ENCODE results near the gene ERICH3.
"Not testable (repeated sequence)": the region's sequence is repeated elsewhere in the genome, so short reads cannot be mapped to it uniquely, and the experiment has no call there.

ERICH3 gene

DNA sequence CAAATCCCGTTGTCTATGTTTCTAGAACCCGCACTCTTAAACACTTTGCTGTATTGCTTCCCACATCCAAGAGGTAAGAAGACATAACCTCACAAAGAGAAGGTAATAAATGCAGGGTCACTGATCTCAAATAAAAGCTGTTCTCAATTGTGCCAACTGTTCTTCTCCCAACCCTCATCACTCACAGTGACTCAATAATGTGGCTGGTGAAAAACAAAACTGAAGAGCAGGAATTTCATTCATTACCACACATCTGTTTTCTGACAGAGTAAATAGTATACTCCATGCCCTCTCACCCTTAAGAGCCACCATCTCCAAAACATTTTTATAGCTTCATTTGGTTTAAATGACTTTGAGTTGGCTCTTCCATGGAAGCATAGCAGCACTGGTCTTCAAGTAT lies 6.2 kb upstream of the ERICH3 start:
- no peak for DNase-seq

DNA sequence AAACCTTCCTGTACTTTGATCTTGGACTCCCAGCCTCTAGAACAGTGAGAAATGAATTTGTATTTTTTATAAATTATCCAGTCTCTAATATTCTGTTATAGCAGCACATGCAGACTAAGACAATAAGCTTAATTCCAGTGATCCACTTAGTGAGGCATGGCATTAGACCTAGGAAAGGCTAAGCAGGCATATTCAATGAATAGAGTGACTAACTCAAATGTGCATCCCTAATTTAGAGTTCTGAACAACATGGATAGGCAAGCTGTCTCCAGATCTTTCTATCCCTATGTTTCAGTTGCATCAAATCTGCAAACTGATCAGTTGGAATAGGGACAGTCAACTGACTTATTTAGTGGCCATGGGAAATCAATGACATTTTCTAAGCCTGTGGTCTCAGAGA lies 4.3 kb upstream of the ERICH3 start:
- DNase-seq: no peak

DNA sequence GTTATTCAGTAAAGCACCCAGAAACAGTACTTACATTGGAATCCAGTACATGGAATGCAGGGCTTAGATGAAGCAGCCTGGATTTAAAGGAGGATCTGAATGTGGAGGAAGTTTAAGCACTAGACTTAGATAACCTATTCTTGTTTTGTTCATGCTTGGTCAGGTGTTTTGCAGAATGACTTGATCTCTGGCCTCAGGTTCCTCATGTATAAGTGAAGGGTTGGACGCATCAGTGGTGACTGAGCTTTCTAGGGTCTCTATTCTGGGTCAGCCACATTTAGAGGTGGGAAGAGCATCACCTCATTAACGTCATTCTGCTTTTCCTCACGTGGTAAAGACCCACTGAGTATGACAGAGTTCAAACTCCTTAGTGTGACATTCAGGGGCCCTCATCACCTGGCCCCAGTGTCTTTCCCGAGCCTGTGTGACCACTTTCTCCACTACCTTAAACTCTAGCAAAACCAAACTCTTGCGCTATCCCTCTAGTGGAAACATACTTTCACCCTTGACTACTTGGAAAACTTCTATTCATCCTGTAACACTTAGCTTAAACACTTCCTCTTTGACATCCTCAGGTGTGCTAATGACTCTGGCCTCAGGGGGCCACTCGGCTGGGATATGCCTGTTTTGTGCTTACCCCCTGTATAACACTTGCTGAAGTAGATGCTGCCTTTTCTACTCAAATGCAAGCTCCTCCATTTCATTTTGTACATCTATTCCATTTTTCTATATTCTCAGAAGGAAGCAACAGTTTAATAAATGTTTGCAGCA lies 871 bp upstream of the ERICH3 start:
- DNase-seq: no peak

DNA sequence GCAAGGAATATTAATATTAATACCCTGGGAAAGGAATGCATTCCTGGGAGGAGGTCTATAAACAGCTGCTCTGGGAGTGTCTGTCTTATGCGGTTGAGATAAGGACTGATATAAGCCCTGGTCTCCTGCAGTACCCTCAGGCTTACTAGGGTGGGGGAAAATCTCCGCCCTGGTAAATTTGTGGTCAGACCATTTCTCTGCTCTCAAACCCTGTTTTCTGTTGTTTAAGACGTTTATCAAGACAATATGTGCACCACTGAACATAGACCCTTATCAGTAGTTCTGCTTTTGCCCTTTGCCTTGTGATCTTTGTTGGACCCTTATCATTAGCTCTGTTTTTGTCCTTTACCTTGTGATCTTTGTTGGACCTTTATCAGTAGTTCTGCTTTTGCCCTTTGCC lies 2.7 kb downstream of the ERICH3 start:
- DNase-seq: not testable (repeated sequence)

DNA sequence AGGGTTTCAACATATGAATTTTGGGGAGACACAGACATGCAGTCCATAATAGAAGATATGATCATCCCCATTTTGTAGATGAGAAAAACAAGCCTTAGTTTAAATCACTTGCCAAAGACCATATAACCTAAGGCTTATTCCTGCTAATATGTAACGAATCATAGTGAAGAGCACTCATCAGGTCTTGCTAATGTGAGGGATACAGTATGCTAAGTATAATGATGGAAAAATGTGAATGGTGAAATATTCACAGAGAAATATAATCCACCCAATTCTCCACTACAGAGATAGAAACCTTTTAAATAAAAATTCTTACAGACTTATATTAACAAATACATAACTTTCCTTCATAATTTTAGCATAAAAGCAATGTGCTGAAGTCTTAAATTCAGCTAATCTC lies 18.9 kb downstream of the ERICH3 start:
- no peak for DNase-seq

DNA sequence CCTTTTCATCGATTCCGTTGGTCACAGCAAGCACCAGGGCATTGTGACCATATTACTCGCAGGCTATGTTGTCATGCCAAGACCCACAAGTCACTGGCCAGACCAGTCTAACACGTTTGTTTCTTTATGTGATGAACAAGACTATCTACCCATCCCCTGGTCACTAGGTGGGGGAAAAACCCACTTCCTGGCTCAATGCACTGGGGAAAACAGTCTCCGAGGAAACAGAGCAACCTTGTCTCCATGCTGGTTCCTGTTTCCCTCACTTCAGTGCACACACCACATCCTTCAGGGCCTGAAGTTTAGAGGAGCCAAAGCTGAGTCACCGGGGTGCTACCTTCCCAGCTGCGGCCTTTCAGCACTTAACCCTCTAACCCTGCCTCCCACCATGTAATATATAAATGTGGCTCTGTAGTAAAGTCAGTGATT lies 20.9 kb downstream of the ERICH3 start:
- DNase-seq: peak; percentile 47

DNA sequence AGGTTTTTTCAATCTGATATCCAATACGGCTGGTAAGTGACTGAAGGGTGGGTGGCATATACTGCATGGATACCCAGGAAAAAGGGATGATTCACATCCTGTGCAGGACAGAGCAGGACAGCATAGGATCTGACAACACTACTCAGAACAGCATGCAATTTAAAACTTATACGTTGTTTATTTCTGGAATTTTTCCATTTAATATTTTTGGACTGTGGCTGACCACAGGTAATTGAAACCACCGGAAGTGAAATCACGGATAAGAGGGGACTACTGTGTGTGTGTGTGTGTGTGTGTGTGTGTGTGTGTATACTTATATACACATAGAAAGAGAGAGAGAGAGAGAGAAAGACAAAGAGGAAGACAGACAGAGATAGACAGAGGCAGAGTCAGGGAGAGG lies 23.0 kb downstream of the ERICH3 start:
- DNase-seq: no peak

DNA sequence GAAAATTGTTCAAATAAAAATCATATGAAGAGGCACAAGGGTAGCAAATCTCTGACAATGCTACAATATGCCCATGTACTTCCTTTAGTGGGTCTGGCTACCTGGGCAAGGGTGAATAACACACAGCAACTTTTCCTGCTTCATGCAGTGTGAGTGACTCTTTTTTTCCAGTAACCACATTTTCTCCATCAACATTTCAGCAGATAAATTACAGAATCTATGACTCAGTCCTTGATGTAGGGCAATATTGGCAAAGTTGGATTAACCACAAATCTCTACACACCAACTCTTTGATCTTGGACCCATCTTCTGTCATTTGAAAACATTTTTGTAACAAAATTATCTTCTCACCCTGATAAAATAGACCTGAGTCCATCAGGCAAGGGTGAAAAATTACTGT lies 31.7 kb downstream of the ERICH3 start:
- no peak for DNase-seq

DNA sequence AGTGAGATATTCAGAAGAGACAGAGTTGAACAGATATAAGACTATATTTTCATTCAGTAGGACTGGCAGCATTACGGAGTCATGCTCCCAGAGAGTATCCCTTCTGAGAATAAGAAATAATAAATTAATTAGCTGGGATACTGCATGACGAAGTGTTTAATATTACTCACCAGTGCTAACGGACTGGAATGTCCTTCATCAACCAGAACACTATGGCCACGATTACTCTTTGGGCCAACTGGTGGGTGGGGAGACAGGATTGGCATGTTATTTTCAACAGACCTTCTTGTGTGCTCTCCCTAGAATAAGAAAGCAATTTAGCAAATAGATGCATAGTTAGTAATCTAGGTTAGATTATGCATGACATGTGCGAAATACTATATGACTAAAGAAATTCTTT lies 32.4 kb downstream of the ERICH3 start:
- DNase-seq: no peak

DNA sequence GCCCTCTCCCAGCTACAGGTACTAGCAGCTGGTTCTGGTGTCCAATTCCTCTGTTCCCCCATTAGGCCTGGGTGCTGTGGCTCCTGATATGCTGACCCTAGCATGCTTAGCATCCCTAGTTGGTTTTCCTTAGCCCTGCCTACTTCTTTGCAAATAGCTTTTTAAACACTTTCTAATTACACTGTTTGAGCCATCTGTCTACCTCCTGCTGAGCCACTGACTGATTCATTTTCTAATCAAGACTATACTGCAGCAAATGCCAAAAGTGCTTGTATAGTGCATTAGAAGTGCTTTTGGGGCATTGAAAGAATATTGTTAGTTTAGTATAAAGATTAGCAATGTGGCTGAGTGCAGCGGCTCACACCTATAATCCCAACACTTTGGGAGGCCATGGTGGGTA lies 36.3 kb downstream of the ERICH3 start:
- no peak for DNase-seq

DNA sequence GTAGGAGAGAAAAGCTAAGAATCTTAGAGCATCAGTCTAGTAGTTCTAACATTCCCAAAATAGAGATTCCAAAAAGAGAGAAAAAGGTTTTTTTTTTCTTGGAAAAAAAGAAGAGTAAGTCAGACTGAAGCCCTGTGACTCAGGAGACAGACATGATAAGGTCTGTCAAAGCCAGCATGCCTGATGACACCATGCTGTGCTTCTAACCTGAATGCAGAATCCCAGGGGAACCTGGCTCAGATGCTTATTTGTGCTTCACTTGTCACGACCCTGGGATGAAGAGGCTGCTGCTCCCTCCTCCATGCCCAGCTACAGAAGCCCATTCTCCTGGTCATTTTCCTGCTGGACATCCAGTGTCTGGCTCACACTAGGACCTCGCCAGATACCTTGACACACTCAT lies 44.3 kb downstream of the ERICH3 start:
- no peak for DNase-seq

DNA sequence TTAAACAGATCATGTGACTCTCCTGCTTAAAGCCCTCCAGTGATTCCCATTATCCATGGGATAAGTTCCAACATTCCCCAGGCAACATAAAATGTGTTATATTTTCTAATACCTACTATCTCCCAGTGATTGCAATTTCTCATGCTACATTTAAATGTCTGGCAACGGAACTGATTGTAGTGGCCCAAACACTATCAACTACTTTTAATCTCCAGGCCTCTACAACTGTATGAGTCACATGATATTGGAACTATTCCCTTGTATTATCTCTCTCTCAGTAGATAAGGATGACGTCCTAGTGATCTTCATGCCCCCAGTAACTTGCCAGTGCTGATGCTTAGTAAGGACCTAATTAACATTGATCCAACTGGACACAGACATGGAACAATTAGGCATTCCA lies 49.9 kb downstream of the ERICH3 start:
- no peak for DNase-seq

DNA sequence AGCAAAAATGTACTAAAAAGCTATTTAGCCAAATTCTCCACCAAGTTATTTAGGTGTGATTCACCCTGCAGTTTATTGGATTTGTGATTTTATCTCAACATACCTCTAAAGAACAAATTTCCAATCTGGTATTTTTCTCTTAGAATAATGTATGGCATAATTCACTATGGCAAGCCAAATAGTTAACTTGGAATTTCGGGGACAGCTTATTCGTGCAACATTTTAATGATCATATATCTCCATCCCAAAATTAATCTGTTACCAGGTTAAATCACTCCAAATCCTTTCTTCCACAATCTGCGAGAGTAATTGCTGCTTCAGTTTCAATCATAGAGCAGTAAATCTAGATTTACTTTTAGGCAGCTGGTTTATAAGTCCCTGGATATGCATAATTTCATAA lies 53.4 kb downstream of the ERICH3 start:
- no peak for DNase-seq

DNA sequence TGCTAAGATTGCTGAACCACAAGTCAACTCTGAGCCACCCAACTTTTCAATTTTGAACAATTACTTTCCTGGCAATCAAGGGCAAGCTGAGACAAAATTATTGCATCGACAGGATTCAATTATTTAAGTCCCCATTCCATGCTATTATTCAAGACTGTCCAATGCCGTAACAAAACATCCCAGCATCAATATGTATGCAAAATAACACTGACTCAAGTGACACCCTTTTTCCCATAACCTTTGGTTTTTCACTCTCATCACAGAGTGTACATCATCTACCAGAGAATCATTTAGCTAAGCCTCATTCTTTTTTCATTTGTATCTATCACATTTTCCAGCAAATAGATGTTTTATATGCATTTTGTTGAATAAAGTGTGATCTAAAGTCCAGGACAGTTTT lies 54.6 kb downstream of the ERICH3 start:
- no peak for DNase-seq

DNA sequence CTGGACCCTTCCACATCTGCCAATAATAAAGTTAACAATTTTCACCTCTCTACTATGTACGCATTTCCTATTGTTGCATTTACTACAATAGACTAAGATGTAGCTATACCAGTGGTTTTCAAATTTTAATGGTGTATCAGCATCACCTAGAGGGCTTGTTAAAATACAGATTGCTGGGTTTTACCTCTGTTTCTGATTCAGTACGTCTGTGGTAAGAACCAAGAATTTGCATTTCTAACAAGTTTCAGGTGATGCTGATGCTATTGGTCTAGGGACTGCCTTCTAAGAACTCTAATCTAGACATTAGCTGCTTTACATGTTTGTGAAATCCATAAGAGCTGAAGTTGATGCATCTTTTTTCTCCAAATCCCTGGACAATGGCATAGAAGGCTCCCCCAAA lies 59.7 kb downstream of the ERICH3 start:
- no peak for DNase-seq

DNA sequence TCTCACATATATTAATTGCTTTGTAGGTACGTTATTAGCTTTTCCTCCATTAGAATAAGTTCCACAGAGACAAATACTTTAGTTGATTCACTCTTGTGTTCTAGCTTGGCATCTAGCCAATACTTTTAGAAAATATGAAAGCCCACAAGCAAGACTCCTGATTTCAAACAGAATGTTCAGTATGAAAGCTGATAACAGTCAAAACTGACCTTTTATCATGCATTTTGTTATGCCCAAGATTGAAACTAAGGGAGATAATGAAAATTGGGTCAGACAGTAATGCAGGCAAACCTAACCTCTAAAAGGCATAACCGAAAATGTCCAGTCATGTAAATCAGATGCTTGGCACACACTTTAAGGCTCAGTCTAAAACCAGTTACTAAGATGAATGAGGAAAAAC lies 61.7 kb downstream of the ERICH3 start:
- no peak for DNase-seq

DNA sequence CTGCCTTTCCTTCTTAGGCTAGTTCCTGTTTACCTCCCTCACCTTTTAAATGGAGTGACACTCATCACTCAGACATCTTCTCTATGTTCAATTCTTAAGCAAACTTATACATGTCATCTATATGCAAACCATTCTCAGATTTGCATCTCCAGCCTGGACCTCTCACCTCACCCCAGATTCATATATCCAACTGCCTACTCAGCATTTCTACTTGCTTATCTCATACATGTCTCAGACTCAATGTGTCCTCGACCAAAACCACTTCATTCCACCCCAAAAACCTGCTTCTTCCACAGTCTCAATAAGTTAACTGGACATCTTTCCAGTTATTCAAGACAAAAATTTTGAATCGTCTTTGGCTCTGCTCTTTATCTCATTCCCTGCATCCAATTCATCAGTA lies 62.6 kb downstream of the ERICH3 start:
- no peak for DNase-seq

DNA sequence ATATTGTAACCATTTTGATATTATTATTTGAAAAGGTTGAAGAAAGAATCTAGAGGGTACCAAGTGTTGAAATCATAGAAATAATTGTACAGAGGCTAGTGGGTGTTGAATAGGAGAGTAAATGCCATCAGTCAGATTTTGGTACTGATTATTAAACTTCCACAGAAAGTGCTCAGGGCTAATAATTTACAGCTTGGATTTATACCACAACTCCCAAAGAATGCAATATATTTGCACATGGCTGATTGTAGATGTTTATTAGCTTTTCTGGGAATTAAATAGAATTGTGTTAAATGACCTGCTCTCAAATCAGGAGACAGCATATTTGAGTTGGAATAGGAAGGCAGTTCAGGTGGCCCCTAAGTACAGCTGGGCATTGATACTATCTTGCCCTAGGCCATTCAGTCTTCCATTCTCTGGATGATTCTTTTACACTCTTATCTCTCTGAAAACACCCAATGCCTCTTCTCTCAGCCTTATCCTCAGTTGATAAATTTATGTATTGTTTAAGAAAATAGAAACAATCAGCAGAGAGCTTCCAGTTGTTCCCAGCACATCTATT lies 63.7 kb downstream of the ERICH3 start:
- no peak for DNase-seq

DNA sequence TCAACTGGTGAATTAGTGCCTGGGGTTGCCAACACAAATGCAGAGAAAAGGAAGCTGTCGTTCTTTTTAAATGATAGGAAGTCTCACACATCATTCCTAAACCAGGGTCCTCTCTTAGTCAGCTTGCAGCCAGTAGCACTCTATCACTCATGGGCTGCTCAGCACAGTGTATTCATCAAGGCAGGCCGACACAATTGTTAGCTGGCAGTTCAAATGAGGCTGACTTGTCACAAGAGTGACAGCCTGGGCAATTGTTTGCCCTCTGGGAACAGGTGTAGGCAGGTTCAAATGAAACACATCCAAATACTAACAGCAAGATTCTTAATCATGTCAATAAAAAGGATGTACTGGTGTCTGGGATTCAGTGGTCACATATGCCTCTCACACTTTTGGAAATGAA lies 76.9 kb downstream of the ERICH3 start:
- DNase-seq: no peak

DNA sequence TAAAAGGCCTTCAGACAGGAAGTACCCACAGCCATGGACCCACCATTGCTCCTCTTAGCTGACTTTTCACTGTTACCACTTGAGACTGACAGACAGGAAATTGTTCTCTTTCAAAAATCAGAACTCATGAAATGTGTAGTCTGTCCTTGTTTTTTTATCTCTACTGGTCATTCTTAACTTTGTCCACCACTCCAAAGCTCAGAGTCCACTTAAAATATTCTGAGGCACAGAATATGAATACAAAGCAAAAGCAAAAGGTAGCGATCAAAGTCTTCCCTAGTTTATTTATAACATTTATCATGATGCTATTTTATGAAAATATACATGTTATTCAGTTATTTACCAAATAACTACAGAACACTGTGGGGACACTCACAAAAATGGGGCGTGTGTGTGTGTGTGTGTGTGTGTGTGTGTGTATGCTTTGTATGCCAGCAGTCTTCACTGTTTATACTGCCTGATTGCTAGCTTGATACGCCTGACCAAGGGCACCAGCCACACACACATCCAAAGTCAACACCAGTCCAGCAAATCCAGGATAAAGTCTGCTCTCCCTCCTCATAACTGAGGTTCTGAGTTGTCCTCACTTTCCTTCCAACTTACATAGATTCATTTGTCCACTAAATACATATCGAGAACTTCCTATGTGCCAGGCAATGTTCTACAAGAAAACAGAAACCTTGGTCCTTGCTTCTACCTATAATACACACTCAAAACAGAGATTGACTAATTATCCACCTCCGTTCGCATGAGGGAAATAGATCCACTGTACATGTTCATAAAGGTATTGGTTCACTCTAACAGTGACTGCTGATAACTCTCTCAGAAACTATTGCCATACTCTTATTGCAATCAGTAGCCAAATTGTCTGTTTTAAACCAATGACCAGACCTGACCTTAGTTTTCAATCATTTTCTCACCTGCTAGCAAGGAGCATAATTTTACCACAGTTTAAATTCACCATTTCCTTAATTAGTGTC lies 79.4 kb downstream of the ERICH3 start:
- DNase-seq: no peak

DNA sequence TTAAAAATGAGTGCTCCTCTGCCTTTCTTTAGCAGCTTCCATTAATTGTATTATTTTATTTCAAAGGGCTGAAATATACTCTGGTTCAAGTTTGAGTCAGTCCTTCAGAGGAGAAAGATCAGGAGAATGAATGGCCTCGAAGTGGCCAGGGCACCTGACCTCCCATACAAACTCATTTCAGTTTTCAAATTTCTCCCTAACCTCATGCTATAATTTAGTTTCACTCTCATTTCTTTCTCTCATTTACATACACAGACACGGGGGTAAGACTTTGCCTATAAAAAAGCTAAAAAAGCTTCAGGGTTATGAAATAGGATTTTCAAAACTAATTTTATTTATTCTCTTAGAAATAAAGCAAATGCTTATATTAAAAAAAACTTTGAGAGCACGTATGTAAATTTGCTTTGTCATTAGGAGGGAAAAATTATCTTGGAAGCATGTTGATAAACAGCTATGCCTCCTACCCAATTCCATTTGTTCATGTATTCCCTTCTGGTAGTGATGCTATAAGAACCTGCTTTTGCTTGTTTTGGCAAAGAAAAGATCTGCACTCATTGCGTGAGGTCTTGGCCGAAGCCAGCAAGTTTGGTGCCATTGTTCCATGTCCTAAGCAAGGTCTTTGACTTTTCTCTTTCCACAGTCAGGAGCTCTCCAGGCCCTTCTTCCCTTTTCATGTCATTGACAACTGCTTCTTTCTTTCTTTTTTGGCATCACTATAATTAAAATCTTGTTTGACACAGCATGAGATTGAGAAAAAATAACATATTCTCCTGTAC lies 80.8 kb downstream of the ERICH3 start:
- no peak for DNase-seq

DNA sequence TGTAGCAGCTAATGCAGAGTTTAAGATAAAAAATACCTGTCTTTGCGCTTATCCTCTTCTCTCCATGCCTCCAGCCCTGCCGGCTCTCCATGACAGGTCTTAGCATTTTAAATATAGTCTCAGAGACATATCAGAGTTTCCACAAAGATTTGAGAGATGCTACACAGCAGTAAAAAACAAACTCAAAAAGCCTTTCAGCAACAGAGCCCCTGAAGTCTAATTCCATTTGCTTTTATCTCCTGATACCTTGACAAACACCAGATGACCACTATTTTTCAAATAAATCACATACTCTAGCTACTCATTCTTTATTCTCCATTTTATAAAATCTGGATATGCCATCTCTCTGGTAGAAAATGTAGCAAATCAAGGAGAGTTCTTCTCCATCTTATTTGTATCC lies 81.6 kb downstream of the ERICH3 start:
- no peak for DNase-seq

DNA sequence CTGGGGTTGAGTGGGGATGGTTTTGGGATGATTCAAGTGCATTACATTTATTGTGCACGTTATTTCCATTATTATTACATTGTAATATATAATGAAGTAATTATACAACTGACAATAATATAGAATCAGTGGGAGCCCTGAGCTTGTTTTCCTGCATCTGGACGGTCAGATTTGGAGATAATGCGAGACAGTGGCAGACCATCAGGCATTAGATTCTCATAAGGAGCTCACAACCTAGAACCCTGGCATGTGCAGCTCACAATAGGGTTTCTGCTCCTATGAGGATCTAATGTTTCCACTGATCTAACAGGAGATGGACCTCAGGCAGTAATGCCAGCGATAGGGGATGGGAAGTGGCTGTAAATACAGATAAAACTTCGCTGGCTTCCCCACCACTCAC lies 83.3 kb downstream of the ERICH3 start:
- no peak for DNase-seq

All from GF-D8 (cell line).